Measurements from ENCODE around the gene NFATC3.

DNA sequence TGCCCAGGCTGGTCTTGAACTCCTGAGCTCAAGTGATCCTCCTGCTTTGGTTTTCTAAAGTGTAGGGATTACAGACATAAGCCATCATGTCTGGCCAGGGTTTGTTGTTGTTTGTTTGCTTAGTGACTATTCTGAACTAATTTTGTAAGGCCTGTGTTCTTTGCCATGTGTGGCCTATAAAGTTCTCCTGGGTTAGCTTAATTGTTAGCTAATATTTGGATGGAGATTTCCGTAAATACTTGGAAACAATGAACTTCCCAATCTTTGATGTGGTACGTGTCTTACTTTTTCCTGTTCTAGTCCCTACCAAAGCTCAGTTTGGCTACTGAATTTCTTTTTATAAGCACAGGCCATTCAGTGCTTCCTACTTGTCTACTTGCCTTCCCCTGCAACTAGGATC lies 37.2 kb upstream of the NFATC3 start:
- TF ChIP-seq EZH2 (IDR thresholded peaks at IDR 0.05; ENCODE audit: low read length, unreplicated experiment), result no peak
- TF ChIP-seq, protein P1, sequence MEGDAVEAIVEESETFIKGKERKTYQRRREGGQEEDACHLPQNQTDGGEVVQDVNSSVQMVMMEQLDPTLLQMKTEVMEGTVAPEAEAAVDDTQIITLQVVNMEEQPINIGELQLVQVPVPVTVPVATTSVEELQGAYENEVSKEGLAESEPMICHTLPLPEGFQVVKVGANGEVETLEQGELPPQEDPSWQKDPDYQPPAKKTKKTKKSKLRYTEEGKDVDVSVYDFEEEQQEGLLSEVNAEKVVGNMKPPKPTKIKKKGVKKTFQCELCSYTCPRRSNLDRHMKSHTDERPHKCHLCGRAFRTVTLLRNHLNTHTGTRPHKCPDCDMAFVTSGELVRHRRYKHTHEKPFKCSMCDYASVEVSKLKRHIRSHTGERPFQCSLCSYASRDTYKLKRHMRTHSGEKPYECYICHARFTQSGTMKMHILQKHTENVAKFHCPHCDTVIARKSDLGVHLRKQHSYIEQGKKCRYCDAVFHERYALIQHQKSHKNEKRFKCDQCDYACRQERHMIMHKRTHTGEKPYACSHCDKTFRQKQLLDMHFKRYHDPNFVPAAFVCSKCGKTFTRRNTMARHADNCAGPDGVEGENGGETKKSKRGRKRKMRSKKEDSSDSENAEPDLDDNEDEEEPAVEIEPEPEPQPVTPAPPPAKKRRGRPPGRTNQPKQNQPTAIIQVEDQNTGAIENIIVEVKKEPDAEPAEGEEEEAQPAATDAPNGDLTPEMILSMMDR (conservative IDR thresholded peaks at IDR 0.05; ENCODE audit: low read depth, low read length), result no peak

All from PC-3 (cell line).